ENCODE data around the gene NPVF. TPM values are rescaled to one million over a fixed set of nuclear protein-coding genes. Genes with fewer than 3 reads are reported as not detected.

Gene NPVF
- total and polyA plus RNA-seq, 5 donors from 2014 or later = not detected

- ATAC-seq (ENCODE audit: low read depth in 2 of 2) = no peak
- no peak overlapping the region for H3K27ac Mint-ChIP-seq
These were observed 6.0 kb upstream of the NPVF start for GRCh38 chr7:25234336-25234735.

GRCh38 chr7:25223206-25223605, 5.1 kb downstream of the NPVF start:
- H3K27ac Mint-ChIP-seq = no peak overlapping the region
- H3K9me3 Mint-ChIP-seq = no peaks in the 10 kb centered on the region
- H3K4me3 ChIP-seq (ENCODE audit: low read depth, low read length) = no peak overlapping the region
- peaks cover 25% of the 10 kb centered on the region for H3K27me3 Mint-ChIP-seq
- H3K4me1 Mint-ChIP-seq = no peaks in the 10 kb centered on the region
- ATAC-seq (ENCODE audit: low read depth in 2 of 2) (no peak), DNase-seq (no peak)
- H3K27me3 ChIP-seq (ENCODE audit: control insufficient read depth, insufficient read depth, low read length) = peaks cover 12% of the 10 kb centered on the region
- no peaks in the 10 kb centered on the region for H3K36me3 Mint-ChIP-seq
- H3K4me3 Mint-ChIP-seq = no peak overlapping the region
- H3K27ac ChIP-seq (ENCODE audit: insufficient read depth, low read length, poor library complexity, severe bottlenecking) = no peak overlapping the region
- no peaks in the 10 kb centered on the region for H3K36me3 ChIP-seq (ENCODE audit: control insufficient read depth, insufficient read depth, low read length)
- no peaks in the 10 kb centered on the region for H3K9me3 ChIP-seq (ENCODE audit: control insufficient read depth in 2 of 2, low read length in 2 of 2)
- no peaks in the 10 kb centered on the region for H3K4me1 ChIP-seq (ENCODE audit: control insufficient read depth, insufficient read depth, low read length, poor library complexity, severe bottlenecking)

More at GRCh38 chr7:25234336-25234735, 6.0 kb upstream of the NPVF start:
- Histone ChIP-seq H3K4me1 (ENCODE audit: control insufficient read depth, insufficient read depth, low read length, poor library complexity, severe bottlenecking) (no peaks in the 10 kb centered on the region), H3K4me3 (ENCODE audit: low read depth, low read length) (no peak overlapping the region), H3K36me3 (ENCODE audit: control insufficient read depth, insufficient read depth, low read length) (no peaks in the 10 kb centered on the region), H3K9me3 (ENCODE audit: control insufficient read depth in 2 of 2, low read length in 2 of 2) (no peaks in the 10 kb centered on the region), H3K27me3 (ENCODE audit: control insufficient read depth, insufficient read depth, low read length) (peaks cover 2% of the 10 kb centered on the region), H3K27ac (ENCODE audit: insufficient read depth, low read length, poor library complexity, severe bottlenecking) (no peak overlapping the region)
- Mint-ChIP-seq H3K27me3 (peaks cover 26% of the 10 kb centered on the region), H3K4me3 (no peak overlapping the region), H3K4me1 (no peaks in the 10 kb centered on the region), H3K9me3 (peaks cover 0 to 6% (median 0%) of the 10 kb centered on the region in 7 donors), H3K36me3 (no peaks in the 10 kb centered on the region)
- DNase-seq = no peak

GRCh38 chr7:25222666-25223065, 5.6 kb downstream of the NPVF start:
- ATAC-seq (ENCODE audit: low read depth in 2 of 2) = no peak
- Histone ChIP-seq H3K27me3 (ENCODE audit: control insufficient read depth, insufficient read depth, low read length) (peaks cover 12% of the 10 kb centered on the region), H3K4me3 (ENCODE audit: low read depth, low read length) (no peak overlapping the region), H3K27ac (ENCODE audit: insufficient read depth, low read length, poor library complexity, severe bottlenecking) (no peak overlapping the region), H3K9me3 (ENCODE audit: control insufficient read depth in 2 of 2, low read length in 2 of 2) (no peaks in the 10 kb centered on the region), H3K36me3 (ENCODE audit: control insufficient read depth, insufficient read depth, low read length) (no peaks in the 10 kb centered on the region), H3K4me1 (ENCODE audit: control insufficient read depth, insufficient read depth, low read length, poor library complexity, severe bottlenecking) (no peaks in the 10 kb centered on the region)
- H3K36me3 Mint-ChIP-seq = no peaks in the 10 kb centered on the region
- DNase-seq = no peak
- H3K27ac Mint-ChIP-seq = no peak overlapping the region
- no peaks in the 10 kb centered on the region for H3K9me3 Mint-ChIP-seq
- H3K4me3 Mint-ChIP-seq = no peak overlapping the region
- no peaks in the 10 kb centered on the region for H3K4me1 Mint-ChIP-seq
- peaks cover 27% of the 10 kb centered on the region for H3K27me3 Mint-ChIP-seq

- no peaks in the 10 kb centered on the region for H3K36me3 Mint-ChIP-seq
- peaks cover 7% of the 10 kb centered on the region for H3K27me3 ChIP-seq (ENCODE audit: control insufficient read depth, insufficient read depth, low read length)
- H3K4me1 ChIP-seq (ENCODE audit: control insufficient read depth, insufficient read depth, low read length, poor library complexity, severe bottlenecking) = no peaks in the 10 kb centered on the region
- no peak overlapping the region for H3K27ac Mint-ChIP-seq
- no peak for ATAC-seq (ENCODE audit: low read depth in 2 of 2)
- H3K27me3 Mint-ChIP-seq = peaks cover 32% of the 10 kb centered on the region
- H3K4me3 ChIP-seq (ENCODE audit: low read depth, low read length) = no peak overlapping the region
- H3K9me3 ChIP-seq (ENCODE audit: control insufficient read depth in 2 of 2, low read length in 2 of 2) = no peaks in the 10 kb centered on the region
- DNase-seq = no peak
- H3K27ac ChIP-seq (ENCODE audit: insufficient read depth, low read length, poor library complexity, severe bottlenecking) = no peak overlapping the region
- H3K4me1 Mint-ChIP-seq = no peaks in the 10 kb centered on the region
- H3K36me3 ChIP-seq (ENCODE audit: control insufficient read depth, insufficient read depth, low read length) = no peaks in the 10 kb centered on the region
- no peaks in the 10 kb centered on the region for H3K9me3 Mint-ChIP-seq
- no peak overlapping the region for H3K4me3 Mint-ChIP-seq
These were observed 7.3 kb downstream of the NPVF start for GRCh38 chr7:25221009-25221408.

GRCh38 chr7:25218191-25218590, 10.1 kb downstream of the NPVF start:
- Histone ChIP-seq H3K36me3 (ENCODE audit: control insufficient read depth, insufficient read depth, low read length) (no peaks in the 10 kb centered on the region), H3K4me1 (ENCODE audit: control insufficient read depth, insufficient read depth, low read length, poor library complexity, severe bottlenecking) (no peaks in the 10 kb centered on the region), H3K9me3 (ENCODE audit: control insufficient read depth in 2 of 2, low read length in 2 of 2) (no peaks in the 10 kb centered on the region), H3K27ac (ENCODE audit: insufficient read depth, low read length, poor library complexity, severe bottlenecking) (no peak overlapping the region), H3K27me3 (ENCODE audit: control insufficient read depth, insufficient read depth, low read length) (peaks cover 2% of the 10 kb centered on the region), H3K4me3 (ENCODE audit: low read depth, low read length) (no peak overlapping the region)
- Mint-ChIP-seq H3K4me1 (no peaks in the 10 kb centered on the region), H3K36me3 (no peaks in the 10 kb centered on the region), H3K27ac (no peak overlapping the region), H3K4me3 (no peak overlapping the region), H3K9me3 (no peaks in the 10 kb centered on the region), H3K27me3 (peaks cover 26% of the 10 kb centered on the region)
- no peak for DNase-seq
- no peak for ATAC-seq (ENCODE audit: low read depth in 2 of 2)

GRCh38 chr7:25216837-25217236, 11.4 kb downstream of the NPVF start:
- DNase-seq (peak in 2 of 3 donors; percentile 27 to 63), ATAC-seq (ENCODE audit: low read depth in 2 of 2) (no peak)
- Mint-ChIP-seq H3K9me3 (no peaks in the 10 kb centered on the region), H3K4me3 (no peak overlapping the region), H3K4me1 (no peaks in the 10 kb centered on the region), H3K36me3 (no peaks in the 10 kb centered on the region), H3K27ac (no peak overlapping the region), H3K27me3 (peaks cover 21% of the 10 kb centered on the region)
- H3K4me1 ChIP-seq (ENCODE audit: control insufficient read depth, insufficient read depth, low read length, poor library complexity, severe bottlenecking) = no peaks in the 10 kb centered on the region
- no peaks in the 10 kb centered on the region for H3K9me3 ChIP-seq (ENCODE audit: control insufficient read depth in 2 of 2, low read length in 2 of 2)
- H3K27ac ChIP-seq (ENCODE audit: insufficient read depth, low read length, poor library complexity, severe bottlenecking) = no peak overlapping the region
- H3K4me3 ChIP-seq (ENCODE audit: low read depth, low read length) = no peak overlapping the region
- no peaks in the 10 kb centered on the region for H3K36me3 ChIP-seq (ENCODE audit: control insufficient read depth, insufficient read depth, low read length)
- H3K27me3 ChIP-seq (ENCODE audit: control insufficient read depth, insufficient read depth, low read length) = peaks cover 2% of the 10 kb centered on the region

- Mint-ChIP-seq H3K9me3 (peaks cover 0 to 1% (median 0%) of the 10 kb centered on the region in 7 donors), H3K4me1 (peaks cover 0 to 2% (median 0%) of the 10 kb centered on the region in 4 donors), H3K27ac (no peak overlapping the region), H3K36me3 (no peaks in the 10 kb centered on the region), H3K27me3 (peaks cover 29% of the 10 kb centered on the region), H3K4me3 (no peak overlapping the region)
- Histone ChIP-seq H3K4me1 (ENCODE audit: control insufficient read depth, insufficient read depth, low read length, poor library complexity, severe bottlenecking) (no peaks in the 10 kb centered on the region), H3K4me3 (ENCODE audit: low read depth, low read length) (no peak overlapping the region), H3K36me3 (ENCODE audit: control insufficient read depth, insufficient read depth, low read length) (no peaks in the 10 kb centered on the region), H3K27ac (ENCODE audit: insufficient read depth, low read length, poor library complexity, severe bottlenecking) (no peak overlapping the region), H3K9me3 (ENCODE audit: control insufficient read depth in 2 of 2, low read length in 2 of 2) (no peaks in the 10 kb centered on the region), H3K27me3 (ENCODE audit: control insufficient read depth, insufficient read depth, low read length) (peaks cover 2% of the 10 kb centered on the region)
- ATAC-seq (ENCODE audit: low read depth in 2 of 2) (no peak), DNase-seq (no peak)
These were observed 12.5 kb downstream of the NPVF start for GRCh38 chr7:25215694-25216335.

- Mint-ChIP-seq H3K36me3 (no peaks in the 10 kb centered on the region), H3K4me1 (peaks cover 0 to 2% (median 0%) of the 10 kb centered on the region in 4 donors), H3K27ac (no peak overlapping the region), H3K4me3 (no peak overlapping the region), H3K27me3 (peaks cover 40% of the 10 kb centered on the region), H3K9me3 (peaks cover 0 to 6% (median 1%) of the 10 kb centered on the region in 7 donors)
- Histone ChIP-seq H3K27me3 (ENCODE audit: control insufficient read depth, insufficient read depth, low read length) (peaks cover 19% of the 10 kb centered on the region), H3K4me1 (ENCODE audit: control insufficient read depth, insufficient read depth, low read length, poor library complexity, severe bottlenecking) (no peaks in the 10 kb centered on the region), H3K36me3 (ENCODE audit: control insufficient read depth, insufficient read depth, low read length) (no peaks in the 10 kb centered on the region), H3K27ac (ENCODE audit: insufficient read depth, low read length, poor library complexity, severe bottlenecking) (no peak overlapping the region), H3K4me3 (ENCODE audit: low read depth, low read length) (no peak overlapping the region), H3K9me3 (ENCODE audit: control insufficient read depth in 2 of 2, low read length in 2 of 2) (no peaks in the 10 kb centered on the region)
- DNase-seq (no peak), ATAC-seq (ENCODE audit: low read depth in 2 of 2) (no peak)
These were observed 19.6 kb downstream of the NPVF start for GRCh38 chr7:25208525-25209221.

All from CD4-positive, CD25-positive, alpha-beta regulatory T cell (primary cell).